Neural progenitor cell (in vitro differentiated cells): ENCODE data around the gene PTH2R.

Experiments used
- CTCF ChIP-seq: fragments of 200-600 bp; sonication (generic); IDR thresholded peaks from 2 replicates; pipeline ENCODE4 v1.5.1; 2017; ENCODE audit warnings: antibody characterized with exemption, mild to moderate bottlenecking
- EZH2 ChIP-seq: fragments of 200-600 bp; sonication (generic); IDR thresholded peaks from 2 replicates; pipeline ENCODE4 v1.6.1; 2017; ENCODE audit warnings: antibody characterized with exemption, mild to moderate bottlenecking, moderate library complexity
- EZH2phosphoT487 ChIP-seq: fragments of 200-600 bp; sonication (generic); IDR thresholded peaks from 2 replicates; pipeline ENCODE4 v1.6.1; 2017; ENCODE audit warnings: antibody characterized with exemption

- no peak for TF ChIP-seq CTCF
- TF ChIP-seq EZH2 = no peak
- TF ChIP-seq EZH2phosphoT487 = no peak
Measured at GRCh38 chr2:208389940-208390339, 16.7 kb upstream of the PTH2R start.
